ENCODE results near the gene CCR5. TPM values are rescaled to one million over a fixed set of nuclear protein-coding genes. Genes with fewer than 3 reads are reported as not detected.

CCR5 gene
- total RNA-seq, 1 experiment from 2014 or later: not detected

GRCh38 chr3:46417841-46418611, 47.3 kb downstream of the CCR5 start:
- in situ Hi-C loops (cut with HindIII; ENCODE audit: low pct_unique_long_range_greater_than_20kb, low sequenced_read_pairs) (no loop called here), intact Hi-C loops (cut with micrococcal nuclease; ENCODE audit: unreplicated experiment) (no loop called here)
- H3K36me3 ChIP-seq (ENCODE audit: control insufficient read depth, insufficient read depth, low read length): no peaks in the 10 kb centered on the region
- no peaks in the 10 kb centered on the region for H3K4me1 ChIP-seq (ENCODE audit: control insufficient read depth, insufficient read depth, low read length)
- no peak overlapping the region for H3K27ac ChIP-seq (ENCODE audit: low read length)
- BruUV-seq (replicated peaks): no TSS peak
- no peaks in the 10 kb centered on the region for H3K27me3 ChIP-seq (ENCODE audit: control insufficient read depth, insufficient read depth, low read length)
- no peak for DNase-seq (ENCODE audit: low read depth, low spot score)
- POLR2A ChIA-PET: no interaction called here
- ATAC-seq: no peak
- H3K9me3 ChIP-seq (ENCODE audit: control insufficient read depth, insufficient read depth, low read depth, low read length): no peaks in the 10 kb centered on the region
- TF ChIP-seq SIN3A (IDR thresholded peaks at IDR 0.05; ENCODE audit: borderline replicate concordance, insufficient read depth, low read depth, low read length): no peak
- no peak for TF ChIP-seq REST (IDR thresholded peaks at IDR 0.05; ENCODE audit: insufficient read depth in 1 of 2, low read depth in 2 of 2, low read length in 1 of 2)
- no peak for TF ChIP-seq TCF7L2 (IDR thresholded peaks at IDR 0.05; ENCODE audit: low read depth, low read length)
- no peak for TF ChIP-seq POLR2AphosphoS5 (IDR thresholded peaks at IDR 0.05; ENCODE audit: low read depth, low read length)
- TF ChIP-seq CTCF (IDR thresholded peaks at IDR 0.05): no peak
- CTCF ChIA-PET: no interaction called here
- H3K4me3 ChIP-seq (ENCODE audit: low read depth in 2 of 2, low read length in 2 of 2): no peak overlapping the region

DNA sequence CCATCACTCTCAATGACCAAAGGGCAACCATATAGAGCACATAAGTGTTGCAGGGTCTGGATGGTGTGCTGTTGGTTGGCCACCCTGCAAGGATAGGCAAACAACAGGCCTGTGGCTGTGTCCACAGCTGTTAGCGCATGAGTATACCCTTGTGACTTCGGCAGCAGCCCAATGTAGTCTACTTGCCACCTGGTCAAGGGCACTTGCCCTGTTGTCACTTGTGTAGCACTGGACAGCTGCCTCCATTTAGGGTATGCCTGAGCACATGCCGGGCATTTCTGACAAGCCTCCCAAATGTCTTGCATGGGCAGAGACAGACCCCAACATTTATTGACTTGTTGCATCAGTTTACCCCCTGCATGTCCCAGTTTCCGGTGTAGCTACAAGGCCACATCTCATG, 49.1 kb downstream of the CCR5 start:
- Histone ChIP-seq H3K27ac (ENCODE audit: low read length) (no peak overlapping the region), H3K4me3 (ENCODE audit: low read depth in 2 of 2, low read length in 2 of 2) (no peak overlapping the region), H3K36me3 (ENCODE audit: control insufficient read depth, insufficient read depth, low read length) (no peaks in the 10 kb centered on the region), H3K9me3 (ENCODE audit: control insufficient read depth, insufficient read depth, low read depth, low read length) (no peaks in the 10 kb centered on the region), H3K4me1 (ENCODE audit: control insufficient read depth, insufficient read depth, low read length) (no peaks in the 10 kb centered on the region), H3K27me3 (ENCODE audit: control insufficient read depth, insufficient read depth, low read length) (no peaks in the 10 kb centered on the region)
- DNase-seq (ENCODE audit: low read depth, low spot score) (no peak), ATAC-seq (no peak)
- ChIA-PET CTCF (no interaction called here), POLR2A (no interaction called here)
- in situ Hi-C loops (cut with HindIII; ENCODE audit: low pct_unique_long_range_greater_than_20kb, low sequenced_read_pairs) (no loop called here), intact Hi-C loops (cut with micrococcal nuclease; ENCODE audit: unreplicated experiment) (no loop called here)
- no peak for TF ChIP-seq SIN3A (IDR thresholded peaks at IDR 0.05; ENCODE audit: borderline replicate concordance, insufficient read depth, low read depth, low read length)
- no peak for TF ChIP-seq REST (IDR thresholded peaks at IDR 0.05; ENCODE audit: insufficient read depth in 1 of 2, low read depth in 2 of 2, low read length in 1 of 2)
- no peak for TF ChIP-seq CTCF (IDR thresholded peaks at IDR 0.05)
- no peak for TF ChIP-seq POLR2AphosphoS5 (IDR thresholded peaks at IDR 0.05; ENCODE audit: low read depth, low read length)
- no peak for TF ChIP-seq TCF7L2 (IDR thresholded peaks at IDR 0.05; ENCODE audit: low read depth, low read length)
- BruUV-seq (replicated peaks): no TSS peak

Measured in Panc1 (cell line).